ENCODE data around the gene ZNF132. TPM values are rescaled to one million over a fixed set of nuclear protein-coding genes. Genes with fewer than 3 reads are reported as not detected.

ZNF132 gene
- total RNA-seq, 1 experiment from 2014 or later, result 2.6 TPM

GRCh38 chr19:58408152-58409009 lies 31.6 kb downstream of the ZNF132 start, which contains the start of gene ZNF584 (continued):
- TF ChIP-seq, protein P1, sequence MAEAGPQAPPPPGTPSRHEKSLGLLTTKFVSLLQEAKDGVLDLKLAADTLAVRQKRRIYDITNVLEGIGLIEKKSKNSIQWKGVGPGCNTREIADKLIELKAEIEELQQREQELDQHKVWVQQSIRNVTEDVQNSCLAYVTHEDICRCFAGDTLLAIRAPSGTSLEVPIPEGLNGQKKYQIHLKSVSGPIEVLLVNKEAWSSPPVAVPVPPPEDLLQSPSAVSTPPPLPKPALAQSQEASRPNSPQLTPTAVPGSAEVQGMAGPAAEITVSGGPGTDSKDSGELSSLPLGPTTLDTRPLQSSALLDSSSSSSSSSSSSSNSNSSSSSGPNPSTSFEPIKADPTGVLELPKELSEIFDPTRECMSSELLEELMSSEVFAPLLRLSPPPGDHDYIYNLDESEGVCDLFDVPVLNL (CRISPR knock-in tag; IDR thresholded peaks at IDR 0.05; ENCODE audit: borderline replicate concordance, low read depth), result no peak
- TF ChIP-seq NFE2L1 (CRISPR knock-in tag; IDR thresholded peaks at IDR 0.05), result no peak
- TF ChIP-seq, protein P2, sequence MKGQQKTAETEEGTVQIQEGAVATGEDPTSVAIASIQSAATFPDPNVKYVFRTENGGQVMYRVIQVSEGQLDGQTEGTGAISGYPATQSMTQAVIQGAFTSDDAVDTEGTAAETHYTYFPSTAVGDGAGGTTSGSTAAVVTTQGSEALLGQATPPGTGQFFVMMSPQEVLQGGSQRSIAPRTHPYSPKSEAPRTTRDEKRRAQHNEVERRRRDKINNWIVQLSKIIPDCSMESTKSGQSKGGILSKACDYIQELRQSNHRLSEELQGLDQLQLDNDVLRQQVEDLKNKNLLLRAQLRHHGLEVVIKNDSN (CRISPR knock-in tag; IDR thresholded peaks at IDR 0.05), result no peak
- TF ChIP-seq NR3C1 (CRISPR knock-in tag; conservative IDR thresholded peaks at IDR 0.05; ENCODE audit: low read depth), result no peak
- TF ChIP-seq GTF2I (CRISPR knock-in tag; conservative IDR thresholded peaks at IDR 0.05), result no peak
- TF ChIP-seq, protein P3, sequence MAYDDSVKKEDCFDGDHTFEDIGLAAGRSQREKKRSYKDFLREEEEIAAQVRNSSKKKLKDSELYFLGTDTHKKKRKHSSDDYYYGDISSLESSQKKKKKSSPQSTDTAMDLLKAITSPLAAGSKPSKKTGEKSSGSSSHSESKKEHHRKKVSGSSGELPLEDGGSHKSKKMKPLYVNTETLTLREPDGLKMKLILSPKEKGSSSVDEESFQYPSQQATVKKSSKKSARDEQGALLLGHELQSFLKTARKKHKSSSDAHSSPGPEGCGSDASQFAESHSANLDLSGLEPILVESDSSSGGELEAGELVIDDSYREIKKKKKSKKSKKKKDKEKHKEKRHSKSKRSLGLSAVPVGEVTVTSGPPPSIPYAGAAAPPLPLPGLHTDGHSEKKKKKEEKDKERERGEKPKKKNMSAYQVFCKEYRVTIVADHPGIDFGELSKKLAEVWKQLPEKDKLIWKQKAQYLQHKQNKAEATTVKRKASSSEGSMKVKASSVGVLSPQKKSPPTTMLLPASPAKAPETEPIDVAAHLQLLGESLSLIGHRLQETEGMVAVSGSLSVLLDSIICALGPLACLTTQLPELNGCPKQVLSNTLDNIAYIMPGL (CRISPR knock-in tag; IDR thresholded peaks at IDR 0.05), result peak; percentile 70; the same call in 1 of the 2 replicates
- TF ChIP-seq ESRRA (CRISPR knock-in tag; IDR thresholded peaks at IDR 0.05; ENCODE audit: borderline replicate concordance), result no peak
- no peak for TF ChIP-seq GRHL2 (CRISPR knock-in tag; IDR thresholded peaks at IDR 0.05; ENCODE audit: insufficient replicate concordance, severe bottlenecking)
- peak; percentile 95 for TF ChIP-seq SP1 (CRISPR knock-in tag; conservative IDR thresholded peaks at IDR 0.05)
- 0 out of 2 replicates have a peak, but pooled peaks have one; percentile 21 for TF ChIP-seq ATF1 (CRISPR knock-in tag; IDR thresholded peaks at IDR 0.05)
- TF ChIP-seq, protein P4, sequence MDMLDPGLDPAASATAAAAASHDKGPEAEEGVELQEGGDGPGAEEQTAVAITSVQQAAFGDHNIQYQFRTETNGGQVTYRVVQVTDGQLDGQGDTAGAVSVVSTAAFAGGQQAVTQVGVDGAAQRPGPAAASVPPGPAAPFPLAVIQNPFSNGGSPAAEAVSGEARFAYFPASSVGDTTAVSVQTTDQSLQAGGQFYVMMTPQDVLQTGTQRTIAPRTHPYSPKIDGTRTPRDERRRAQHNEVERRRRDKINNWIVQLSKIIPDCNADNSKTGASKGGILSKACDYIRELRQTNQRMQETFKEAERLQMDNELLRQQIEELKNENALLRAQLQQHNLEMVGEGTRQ (CRISPR knock-in tag; IDR thresholded peaks at IDR 0.05), result no peak; the same call in 1 of the 2 replicates
- TF ChIP-seq CBFB (CRISPR knock-in tag; IDR thresholded peaks at IDR 0.05; ENCODE audit: low read depth), result no peak
- no peak for TF ChIP-seq NR1H2 (CRISPR knock-in tag; IDR thresholded peaks at IDR 0.05)
- TF ChIP-seq JAZF1 (CRISPR knock-in tag; IDR thresholded peaks at IDR 0.05), result no peak
- peak; percentile 77 for TF ChIP-seq E2F5 (CRISPR knock-in tag; IDR thresholded peaks at IDR 0.05)
- TF ChIP-seq, protein P5, sequence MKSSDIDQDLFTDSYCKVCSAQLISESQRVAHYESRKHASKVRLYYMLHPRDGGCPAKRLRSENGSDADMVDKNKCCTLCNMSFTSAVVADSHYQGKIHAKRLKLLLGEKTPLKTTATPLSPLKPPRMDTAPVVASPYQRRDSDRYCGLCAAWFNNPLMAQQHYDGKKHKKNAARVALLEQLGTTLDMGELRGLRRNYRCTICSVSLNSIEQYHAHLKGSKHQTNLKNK (CRISPR knock-in tag; IDR thresholded peaks at IDR 0.05), result no peak
- TF ChIP-seq ZNF232 (CRISPR knock-in tag; IDR thresholded peaks at IDR 0.05), result peak; percentile 21; the same call in 1 of the 2 replicates
- TF ChIP-seq, protein P6, sequence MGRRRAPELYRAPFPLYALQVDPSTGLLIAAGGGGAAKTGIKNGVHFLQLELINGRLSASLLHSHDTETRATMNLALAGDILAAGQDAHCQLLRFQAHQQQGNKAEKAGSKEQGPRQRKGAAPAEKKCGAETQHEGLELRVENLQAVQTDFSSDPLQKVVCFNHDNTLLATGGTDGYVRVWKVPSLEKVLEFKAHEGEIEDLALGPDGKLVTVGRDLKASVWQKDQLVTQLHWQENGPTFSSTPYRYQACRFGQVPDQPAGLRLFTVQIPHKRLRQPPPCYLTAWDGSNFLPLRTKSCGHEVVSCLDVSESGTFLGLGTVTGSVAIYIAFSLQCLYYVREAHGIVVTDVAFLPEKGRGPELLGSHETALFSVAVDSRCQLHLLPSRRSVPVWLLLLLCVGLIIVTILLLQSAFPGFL (CRISPR knock-in tag; IDR thresholded peaks at IDR 0.05; ENCODE audit: borderline replicate concordance), result peak; percentile 54; the same call in 1 of the 2 replicates
- no peak for TF ChIP-seq OVOL2 (CRISPR knock-in tag; IDR thresholded peaks at IDR 0.05; ENCODE audit: borderline replicate concordance)
- TF ChIP-seq HMGA2 (CRISPR knock-in tag; IDR thresholded peaks at IDR 0.05), result no peak
- TF ChIP-seq PRRX2 (CRISPR knock-in tag; IDR thresholded peaks at IDR 0.05), result no peak
- no peak for TF ChIP-seq ERG (CRISPR knock-in tag; IDR thresholded peaks at IDR 0.05)
- TF ChIP-seq, protein P7, sequence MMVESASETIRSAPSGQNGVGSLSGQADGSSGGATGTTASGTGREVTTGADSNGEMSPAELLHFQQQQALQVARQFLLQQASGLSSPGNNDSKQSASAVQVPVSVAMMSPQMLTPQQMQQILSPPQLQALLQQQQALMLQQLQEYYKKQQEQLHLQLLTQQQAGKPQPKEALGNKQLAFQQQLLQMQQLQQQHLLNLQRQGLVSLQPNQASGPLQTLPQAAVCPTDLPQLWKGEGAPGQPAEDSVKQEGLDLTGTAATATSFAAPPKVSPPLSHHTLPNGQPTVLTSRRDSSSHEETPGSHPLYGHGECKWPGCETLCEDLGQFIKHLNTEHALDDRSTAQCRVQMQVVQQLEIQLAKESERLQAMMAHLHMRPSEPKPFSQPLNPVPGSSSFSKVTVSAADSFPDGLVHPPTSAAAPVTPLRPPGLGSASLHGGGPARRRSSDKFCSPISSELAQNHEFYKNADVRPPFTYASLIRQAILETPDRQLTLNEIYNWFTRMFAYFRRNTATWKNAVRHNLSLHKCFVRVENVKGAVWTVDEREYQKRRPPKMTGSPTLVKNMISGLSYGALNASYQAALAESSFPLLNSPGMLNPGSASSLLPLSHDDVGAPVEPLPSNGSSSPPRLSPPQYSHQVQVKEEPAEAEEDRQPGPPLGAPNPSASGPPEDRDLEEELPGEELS (CRISPR knock-in tag; IDR thresholded peaks at IDR 0.05), result no peak; the same call in none of the 2 replicates
- TF ChIP-seq SOX15 (CRISPR knock-in tag; IDR thresholded peaks at IDR 0.05), result no peak
- no peak for TF ChIP-seq EMX1 (CRISPR knock-in tag; IDR thresholded peaks at IDR 0.05)
- TF ChIP-seq ZNF425 (CRISPR knock-in tag; conservative IDR thresholded peaks at IDR 0.05), result no peak
